Activated CD4-positive, alpha-beta T cell treated with anti-CD3 and anti-CD28 coated beads for 24 hours (primary cell): ENCODE data around the gene ANAPC4.

Experiments
- DNase-seq, 2 donors: peaks; one replicate each; pipeline ENCODE4 v3.0.0-alpha.2; 2020; ENCODE audit warnings: low read depth in 2 of 2

Gene ANAPC4

GRCh38 chr4:25433966-25434827, 57.1 kb downstream of the ANAPC4 start:
- no peak for DNase-seq

DNA sequence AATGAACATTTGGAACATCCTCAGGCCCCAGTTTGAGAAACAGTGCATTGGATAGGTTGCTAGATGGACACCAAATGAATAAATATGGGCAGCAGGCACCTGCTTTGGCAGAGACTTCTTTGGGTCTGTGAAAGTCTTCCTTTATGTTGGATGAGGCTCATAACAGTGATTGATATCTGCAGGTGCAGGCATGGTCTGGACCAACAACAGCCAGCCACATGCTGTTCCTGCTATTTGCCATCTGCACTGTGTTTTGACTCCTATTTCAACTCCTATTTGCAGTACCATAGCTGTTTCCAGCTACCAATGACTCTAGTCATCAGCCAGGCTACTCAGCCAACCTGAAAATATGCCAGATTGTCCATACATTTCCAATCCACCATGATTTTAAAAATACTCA, 60.9 kb downstream of the ANAPC4 start:
- DNase-seq: no peak

DNA sequence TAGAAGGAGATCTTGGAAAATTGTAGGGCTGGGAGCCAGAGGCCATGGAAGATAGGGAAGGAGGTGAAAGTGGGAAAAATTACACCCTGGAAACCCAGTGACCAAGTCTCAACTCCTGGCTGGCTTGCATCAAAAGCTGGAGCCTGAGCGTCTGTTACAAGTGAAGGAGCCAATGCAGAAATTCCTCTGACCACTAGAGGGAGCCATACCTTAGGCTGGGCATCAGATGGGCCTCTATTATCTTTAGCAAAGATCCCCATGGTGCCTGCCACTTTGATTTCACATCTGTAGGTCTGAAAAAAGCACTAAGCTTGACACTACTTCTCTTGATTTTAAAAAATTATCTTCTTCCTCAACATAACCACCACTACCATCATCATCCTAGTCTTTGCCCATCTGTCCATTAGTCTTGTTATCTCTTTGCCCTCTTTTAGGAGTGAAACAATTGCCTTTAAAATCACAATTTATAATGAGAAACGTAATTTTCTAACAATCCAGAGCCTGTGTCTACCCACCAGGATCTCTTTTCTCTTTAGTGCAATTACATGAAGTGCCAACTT, 62.9 kb downstream of the ANAPC4 start:
- peak; percentile 24 to 35 for DNase-seq

DNA sequence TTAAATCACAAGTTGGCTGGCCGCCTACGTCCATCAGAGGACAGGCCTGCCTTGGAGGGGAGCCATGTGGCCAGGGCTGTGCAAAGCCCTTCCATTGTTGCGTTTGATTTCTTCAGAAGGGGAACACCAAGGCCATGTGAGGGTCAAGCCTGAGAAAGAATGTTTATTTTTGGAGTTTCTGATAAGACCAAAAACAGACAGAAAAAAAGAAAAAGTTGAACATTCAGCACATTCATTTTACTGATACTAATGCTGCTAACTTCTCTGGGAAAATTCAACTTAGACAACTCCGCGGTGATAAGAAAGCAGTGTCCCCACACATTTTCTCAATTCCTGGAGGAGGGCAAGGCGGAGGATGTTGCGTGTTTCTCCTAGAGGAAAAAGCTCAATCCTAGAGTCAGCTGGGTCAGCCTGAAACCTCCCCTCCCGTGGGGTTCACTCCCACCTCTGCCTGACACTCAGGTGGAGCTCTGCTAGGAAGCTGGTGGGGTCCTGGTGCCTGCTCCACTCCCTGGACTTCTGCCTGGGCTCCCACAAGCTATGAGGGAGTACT, 63.5 kb downstream of the ANAPC4 start:
- DNase-seq: no peak

- DNase-seq: peak in 1 of 2 donors; percentile 4
Observed at GRCh38 chr4:25441519-25442117, 64.6 kb downstream of the ANAPC4 start.

DNA sequence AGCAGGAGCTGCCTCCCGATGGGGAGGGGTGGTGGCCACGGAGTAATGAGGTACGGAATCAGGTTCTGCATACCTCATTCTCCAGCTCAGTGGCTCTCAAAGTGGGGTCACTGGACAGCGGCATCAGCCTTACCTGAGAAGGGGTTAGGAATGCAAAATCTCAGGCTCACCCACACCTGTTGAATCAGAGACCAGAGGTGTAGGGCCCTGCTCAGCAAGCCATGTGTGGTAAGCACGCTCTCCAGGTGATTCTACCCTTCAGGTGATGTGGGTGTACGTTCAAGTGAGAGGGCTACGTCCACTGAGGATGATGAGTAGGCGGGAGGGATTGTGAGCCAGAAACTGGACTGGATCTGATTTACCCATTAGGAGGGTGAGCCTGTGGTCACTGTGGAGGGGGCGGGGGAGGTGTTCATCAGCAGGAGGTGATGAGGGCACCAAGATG, 65.8 kb downstream of the ANAPC4 start:
- no peak for DNase-seq

GRCh38 chr4:25443851-25444250, 66.8 kb downstream of the ANAPC4 start:
- no peak for DNase-seq

- no peak for DNase-seq
Observed at GRCh38 chr4:25446611-25447010, 69.5 kb downstream of the ANAPC4 start.

DNA sequence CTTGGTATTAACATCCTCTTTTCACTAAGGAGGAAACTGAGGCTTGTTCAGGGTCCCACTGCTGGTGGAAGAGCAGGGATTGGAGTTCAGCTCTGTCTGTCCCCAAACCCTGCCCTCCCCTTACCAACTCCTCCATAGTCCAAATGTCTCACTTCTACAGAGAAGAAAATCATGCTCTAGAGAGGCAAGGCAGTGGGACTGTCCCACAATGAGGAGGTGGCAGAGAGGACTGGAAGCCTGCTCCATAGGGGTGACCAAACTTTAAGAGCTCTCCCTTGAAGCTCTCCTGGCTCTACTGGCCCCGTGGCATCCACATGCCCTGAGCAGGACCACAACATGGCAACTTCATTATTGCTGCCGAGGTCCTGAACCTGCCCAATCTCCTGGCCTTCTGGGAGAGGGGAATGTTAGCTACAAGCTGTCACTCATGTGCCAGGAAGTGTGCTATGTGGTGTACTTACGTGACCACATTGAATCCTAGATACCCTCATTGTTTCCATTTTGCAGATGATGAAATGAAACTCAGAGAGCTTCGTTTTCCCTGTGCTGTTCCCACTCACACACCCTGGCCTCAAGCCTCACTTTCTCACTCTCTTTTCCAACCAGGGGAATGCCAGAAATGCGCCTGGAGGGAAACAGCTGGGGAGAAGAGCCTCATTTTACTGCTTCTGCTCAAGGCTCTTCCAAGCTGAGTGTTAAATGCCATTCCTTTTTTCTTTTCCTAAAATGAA, 71.5 kb downstream of the ANAPC4 start:
- DNase-seq: no peak

DNA sequence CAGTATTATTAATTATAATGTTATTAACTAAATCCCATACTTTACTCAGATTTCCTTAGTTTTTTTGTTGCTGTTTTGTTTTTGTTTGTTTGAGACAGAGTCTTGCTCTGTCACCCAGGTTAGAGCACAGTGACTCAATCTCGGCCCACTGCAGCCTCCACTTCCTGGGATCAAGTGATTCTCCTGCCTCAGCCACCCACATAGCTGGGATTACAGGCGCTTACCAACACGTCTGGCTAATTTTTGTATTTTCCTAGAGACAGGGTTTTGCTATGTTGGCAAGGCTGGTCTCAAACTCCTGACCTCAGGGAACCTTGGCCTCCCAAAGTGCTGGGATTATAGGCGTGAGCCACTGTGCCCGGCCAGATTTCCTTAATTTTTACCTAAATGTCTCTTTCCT, 72.2 kb downstream of the ANAPC4 start:
- no peak for DNase-seq

DNA sequence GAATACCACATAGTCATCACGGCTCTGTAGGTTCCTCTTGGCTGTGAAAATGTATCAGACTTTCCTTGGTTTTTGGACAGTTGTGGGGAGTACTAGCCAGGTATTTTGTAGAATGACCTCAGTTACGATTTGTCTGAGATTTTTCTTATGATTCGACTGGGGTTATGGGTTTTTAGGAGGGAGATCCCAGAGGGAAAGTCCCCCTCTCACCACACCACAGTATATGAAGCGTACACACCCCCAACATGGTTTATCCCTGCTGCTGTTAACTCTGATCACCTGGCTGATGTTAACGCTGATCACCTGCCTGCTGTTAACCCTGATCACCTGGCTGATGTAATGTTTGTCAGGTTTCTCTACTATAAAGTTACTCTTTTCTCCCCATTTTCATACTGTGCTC, 72.6 kb downstream of the ANAPC4 start:
- DNase-seq: no peak

- no peak for DNase-seq
Observed at GRCh38 chr4:25450491-25450901, 73.4 kb downstream of the ANAPC4 start.

GRCh38 chr4:25451676-25452075, 74.6 kb downstream of the ANAPC4 start:
- DNase-seq: no peak

- no peak for DNase-seq
Observed at GRCh38 chr4:25452081-25452480, 75.0 kb downstream of the ANAPC4 start.

GRCh38 chr4:25454476-25454875, 77.4 kb downstream of the ANAPC4 start:
- DNase-seq: no peak

DNA sequence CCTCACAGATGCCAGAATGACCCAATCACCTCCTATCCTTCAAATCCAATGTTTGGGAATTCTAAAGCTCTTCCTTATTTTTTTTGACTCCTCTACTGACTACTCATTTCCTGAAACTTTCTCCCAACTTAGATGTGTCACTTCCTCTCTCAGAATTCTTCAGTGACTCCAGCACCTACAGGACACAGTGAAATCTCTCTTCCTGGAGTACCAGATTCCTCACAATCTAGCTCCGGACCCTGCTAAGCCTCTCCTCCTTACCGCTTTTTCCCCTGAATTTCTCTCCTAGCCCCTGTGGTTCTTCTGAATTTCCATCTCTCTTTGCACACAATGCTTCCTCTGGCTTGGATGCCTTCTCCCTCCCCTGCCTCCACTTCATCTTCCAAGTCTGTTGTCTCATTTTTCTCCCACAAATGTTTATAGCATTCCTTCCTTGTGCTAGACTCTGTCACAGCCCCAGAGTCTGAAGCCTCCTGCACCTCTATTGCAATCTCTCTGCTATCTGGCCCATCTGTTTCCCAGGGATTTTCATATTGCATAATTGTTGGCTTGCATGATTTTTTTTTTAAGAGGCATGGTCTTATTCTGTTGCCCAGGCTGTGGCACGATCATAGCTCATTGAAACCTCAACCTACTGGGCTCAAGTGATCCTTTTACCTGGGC, 80.1 kb downstream of the ANAPC4 start:
- DNase-seq: no peak

DNA sequence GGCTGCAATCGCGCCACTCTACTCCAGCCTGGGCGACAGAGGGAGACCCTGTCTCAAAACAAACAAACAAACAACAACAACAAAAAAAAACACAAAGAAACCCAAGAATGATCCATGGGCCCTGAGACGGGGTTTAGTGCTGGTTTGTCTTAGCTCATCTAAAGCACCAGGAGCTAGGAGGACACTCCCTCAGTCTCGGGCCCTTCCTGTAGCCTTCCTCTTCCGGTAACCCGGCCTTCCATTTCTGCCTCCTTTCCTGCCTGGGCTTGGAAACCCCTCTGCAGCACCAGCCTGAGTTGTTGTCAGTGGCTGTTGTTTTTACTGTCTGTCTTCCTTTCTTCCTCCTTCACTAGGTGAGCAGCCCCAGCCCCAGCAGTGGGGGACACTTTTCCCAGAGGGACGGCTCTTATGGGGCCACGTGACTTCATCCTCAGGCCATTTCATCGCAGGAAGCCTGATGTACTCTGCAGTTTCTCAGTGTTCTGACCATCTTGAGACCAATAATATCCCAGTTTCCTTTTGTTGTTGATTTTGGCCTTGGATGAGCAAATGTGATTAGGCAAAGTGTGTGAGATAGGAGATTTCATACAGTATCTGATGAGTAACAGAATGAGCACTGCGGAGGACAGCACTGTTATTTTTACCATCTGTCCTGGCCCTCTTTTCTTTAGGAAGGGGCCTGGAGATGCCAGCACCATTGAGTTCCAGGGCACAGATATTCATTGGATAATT, 90.1 kb downstream of the ANAPC4 start:
- no peak for DNase-seq

DNA sequence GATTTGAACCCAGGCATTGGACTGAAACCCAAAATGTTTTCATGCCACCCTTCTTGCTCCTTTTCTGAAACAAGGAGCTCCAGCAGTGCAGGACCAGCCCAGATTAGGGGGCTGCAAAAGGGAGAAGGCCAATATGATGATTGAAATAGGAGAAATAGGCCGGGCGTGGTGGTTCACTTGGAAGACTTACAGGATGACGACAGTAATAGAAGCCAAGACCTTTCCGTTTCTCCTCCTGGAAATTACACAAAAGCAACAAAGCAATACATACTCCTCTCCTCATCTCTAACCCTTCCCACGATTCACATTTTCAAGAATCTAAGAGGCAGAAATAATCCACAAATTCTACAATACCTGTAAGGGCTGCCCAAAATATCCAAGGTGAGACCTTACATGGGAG, 90.8 kb downstream of the ANAPC4 start:
- DNase-seq: no peak
